GM19463 (cell line): Measurements from ENCODE around the gene HOXB3.

Experiments
- ATAC-seq: cut with Tn5 transposase; IDR thresholded peaks from one replicate; pipeline ENCODE4 v1.9.1; 2021; ENCODE audit warnings: mild to moderate bottlenecking, moderate library complexity; ENCODE audit not compliant: unreplicated experiment

The HOXB3 gene

GRCh38 chr17:48600244-48601098, 10.4 kb upstream of the HOXB3 start:
- ATAC-seq, result no peak

DNA sequence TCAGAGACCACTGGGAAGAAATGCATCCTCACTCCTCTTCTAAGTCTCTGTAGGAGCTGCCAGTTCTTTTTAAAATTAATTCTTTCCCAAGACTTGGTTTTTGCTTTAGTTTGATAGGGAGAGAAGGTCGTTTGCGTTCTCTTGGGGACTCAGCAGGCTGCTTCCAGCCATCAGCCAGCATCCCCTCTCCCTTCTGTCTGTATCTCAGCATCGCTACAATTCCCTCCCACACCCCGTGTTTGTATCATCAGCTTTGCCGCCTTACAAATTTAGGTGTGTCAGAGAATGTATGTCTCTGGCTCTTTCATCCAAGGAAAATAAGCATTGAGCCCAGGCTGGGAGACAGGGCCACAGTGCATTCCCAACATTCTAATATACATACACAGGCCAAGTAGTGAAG, 9.3 kb upstream of the HOXB3 start:
- ATAC-seq, result no peak

DNA sequence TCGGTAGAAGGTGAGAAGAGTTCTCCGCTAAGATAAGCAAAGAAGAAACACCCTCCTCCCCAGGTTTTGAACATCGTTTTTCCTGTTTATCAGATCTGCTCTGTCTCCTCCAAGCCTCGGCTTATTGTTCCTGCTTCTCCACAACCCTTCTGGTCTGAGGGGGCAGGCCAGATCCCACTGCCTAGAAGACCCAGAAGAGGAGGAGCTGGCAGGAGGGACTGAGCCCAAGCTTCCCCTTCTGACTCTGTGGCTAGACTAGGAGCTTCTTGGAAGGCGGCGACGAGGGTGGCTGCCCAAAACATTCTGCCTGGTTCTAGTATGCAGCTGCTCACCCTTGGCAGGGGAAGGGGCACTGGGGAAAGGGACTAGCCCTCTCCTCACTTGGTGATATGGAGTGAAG, 8.7 kb upstream of the HOXB3 start:
- ATAC-seq, result no peak

DNA sequence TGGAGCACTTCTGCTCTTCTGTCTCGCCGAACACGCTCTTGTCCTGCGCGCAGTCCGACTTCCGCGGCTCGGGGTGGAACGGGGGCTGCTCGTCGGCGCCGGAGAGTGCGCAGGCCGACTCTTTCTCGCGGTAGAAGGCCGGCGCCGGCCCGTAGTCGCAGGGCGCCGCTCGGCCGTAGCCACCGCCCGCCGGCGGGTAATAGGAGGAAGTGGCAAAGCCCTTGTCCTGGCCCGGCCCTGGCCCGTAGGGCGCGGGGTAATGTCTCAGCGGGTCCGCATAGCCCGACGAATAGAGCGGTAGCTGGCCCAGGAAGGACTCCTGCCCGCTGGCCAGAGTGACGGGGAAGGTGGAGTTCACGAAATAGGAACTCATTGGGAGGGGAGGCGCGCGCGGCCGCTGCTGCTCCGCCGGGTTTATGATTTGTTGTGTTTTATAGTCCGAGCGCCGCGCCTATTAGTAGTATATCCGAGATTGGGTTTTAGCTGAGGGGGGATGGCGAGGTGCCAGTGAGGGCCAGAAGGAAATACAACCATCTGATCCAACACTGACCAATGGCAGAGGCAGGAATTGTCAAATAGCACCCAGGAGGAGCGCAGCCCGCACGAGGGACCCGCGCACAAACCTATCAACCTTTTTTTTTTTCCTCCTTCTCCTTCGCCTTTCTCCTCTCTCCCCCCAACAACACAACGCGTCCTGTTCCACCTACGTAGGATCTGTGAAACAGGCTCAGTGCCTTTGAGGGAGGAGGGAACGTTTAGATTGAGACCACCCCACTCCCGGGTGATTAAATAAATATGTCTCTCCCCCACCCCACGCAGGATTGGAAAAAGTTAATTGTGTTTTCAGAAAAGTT, 8.0 kb upstream of the HOXB3 start:
- no peak for ATAC-seq

- no peak for ATAC-seq
Observed at GRCh38 chr17:48597528-48597777, 7.4 kb upstream of the HOXB3 start.

DNA sequence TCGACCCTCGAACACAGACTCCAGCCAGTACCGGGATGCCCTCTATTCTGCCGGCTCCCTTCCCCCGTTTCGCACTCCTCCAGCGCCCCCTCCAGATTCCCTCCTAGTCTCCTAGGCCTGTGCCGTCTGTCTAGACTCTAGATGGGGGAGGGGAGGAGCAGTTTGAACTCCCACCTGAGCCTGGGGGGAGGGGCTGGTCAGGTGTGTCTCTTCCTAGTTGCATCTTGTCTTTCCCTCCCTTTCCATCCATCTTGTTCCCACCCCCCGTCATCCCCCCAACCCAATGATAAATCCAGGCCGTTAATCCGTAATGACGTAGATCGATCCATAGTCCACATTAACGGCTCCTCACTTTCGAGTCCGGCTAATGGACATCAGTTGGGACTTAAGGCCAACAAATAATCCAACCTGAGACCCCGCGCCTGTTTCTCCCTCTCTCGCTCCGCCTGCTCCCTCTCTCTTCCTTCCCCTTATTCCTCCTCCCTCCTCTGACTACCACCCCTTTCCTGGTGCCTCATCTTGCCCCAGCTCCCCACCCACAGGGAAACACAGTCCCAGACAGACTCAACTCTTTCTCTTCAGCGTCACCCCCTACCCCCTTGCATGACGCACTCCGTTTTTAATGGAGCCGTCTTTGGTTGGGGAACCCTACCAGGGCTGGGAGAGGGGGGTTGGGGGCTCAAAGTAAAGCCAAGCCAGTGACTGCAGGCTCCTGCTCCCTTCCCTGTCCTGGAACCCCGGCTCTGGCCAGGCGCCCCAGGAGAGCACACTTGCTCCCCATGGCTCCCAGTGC, 6.9 kb upstream of the HOXB3 start:
- ATAC-seq, result no peak

GRCh38 chr17:48596000-48596734, 6.1 kb upstream of the HOXB3 start:
- no peak for ATAC-seq

GRCh38 chr17:48595278-48595999, 5.4 kb upstream of the HOXB3 start:
- ATAC-seq, result no peak

DNA sequence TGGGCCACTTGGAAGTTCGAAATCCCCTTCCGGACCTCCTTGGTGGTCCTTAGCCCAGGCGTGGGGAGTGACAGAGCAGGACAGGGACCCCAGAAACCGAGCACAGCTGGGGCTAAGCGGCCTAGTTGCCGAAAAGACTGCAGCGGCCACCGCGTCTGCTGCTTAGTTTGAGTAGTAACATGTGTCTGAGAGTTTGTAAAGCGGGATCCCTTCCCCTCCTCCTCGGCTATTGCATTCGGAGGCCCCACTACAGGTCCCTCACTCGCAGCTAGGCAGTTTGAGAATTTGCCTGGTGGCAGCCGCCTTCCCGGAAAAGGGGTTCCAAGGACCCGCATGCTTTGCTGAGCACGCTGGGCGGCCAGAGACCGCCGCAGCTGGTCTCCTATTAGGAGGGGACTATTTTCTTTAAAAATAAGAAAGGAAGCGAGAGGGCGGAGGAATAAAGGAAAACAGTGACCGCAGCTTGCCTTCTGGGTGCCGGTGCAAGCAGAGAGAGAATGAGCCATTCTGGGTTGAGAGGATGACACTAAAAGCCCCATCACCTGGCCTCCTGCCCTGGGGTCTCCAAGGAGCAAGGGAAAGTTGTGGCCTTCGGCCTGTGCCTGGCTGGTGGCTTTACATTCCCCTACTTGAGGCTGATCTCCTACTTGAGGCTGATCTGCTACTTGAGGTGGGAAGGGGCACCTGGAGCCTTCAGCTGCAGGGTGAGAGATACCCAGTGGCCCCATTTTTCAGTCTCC, 4.7 kb upstream of the HOXB3 start:
- ATAC-seq, result no peak

GRCh38 chr17:48593840-48594537, 3.9 kb upstream of the HOXB3 start:
- ATAC-seq, result no peak

DNA sequence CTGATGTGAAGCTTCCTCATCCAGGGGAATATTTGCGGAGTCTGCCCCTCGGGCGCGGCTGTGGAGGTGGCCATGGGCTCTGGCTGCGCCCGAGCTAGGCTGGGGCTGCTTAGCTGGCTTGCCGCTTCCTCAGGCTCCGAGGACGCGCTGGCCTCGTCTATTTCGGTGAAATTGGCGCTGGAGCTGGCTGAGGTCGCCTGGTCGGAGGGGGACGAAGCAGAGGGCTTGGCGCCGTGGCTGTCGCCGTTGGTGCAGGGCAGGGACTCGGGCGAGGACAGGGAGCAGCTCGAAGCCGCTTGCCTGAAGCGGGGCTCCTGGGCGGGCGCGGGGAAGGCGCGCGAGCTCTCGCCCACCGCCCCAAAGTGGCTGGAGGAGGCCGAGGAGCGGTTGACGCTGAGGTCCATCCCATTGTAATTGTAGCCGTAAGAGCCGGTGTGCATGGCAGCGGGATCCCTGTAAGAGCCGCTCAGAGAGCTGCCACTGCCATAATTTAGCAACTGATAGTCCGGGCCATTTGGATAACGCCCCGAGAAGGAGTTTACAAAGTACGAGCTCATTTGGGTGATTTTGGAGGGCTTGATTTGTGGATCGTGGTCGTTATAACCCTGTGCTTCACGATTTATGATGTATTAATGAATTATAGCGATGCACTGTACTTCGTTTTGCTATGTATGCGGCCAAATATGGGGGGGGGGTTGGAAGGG, 3.2 kb upstream of the HOXB3 start, which contains the start of gene HOXB5:
Gene HOXB5, minus strand, starts transcription at position 654 of the 704 bp plus-strand sequence. Its CDS starts 97 bp downstream, at position 557.
- ATAC-seq, result no peak

DNA sequence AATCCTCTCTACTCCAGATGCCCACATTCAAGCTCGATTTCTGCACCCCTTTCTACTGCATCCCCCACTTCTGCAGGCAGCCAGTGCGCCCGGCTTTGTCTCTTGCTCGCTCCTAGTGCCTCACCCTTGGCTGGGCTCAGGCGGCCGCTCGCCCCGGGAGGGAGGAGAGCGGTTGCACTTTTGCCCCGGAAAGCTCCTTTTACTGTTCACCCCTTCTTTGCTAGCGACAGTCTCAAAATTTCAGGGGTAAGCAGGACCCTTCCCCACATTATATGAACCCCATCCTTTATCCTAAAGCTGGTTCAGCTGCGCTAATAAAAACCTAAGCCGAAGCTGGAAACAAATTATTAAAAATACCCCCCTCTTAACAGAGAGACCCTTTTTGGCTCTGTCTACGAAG, 2.5 kb upstream of the HOXB3 start:
- ATAC-seq, result no peak

DNA sequence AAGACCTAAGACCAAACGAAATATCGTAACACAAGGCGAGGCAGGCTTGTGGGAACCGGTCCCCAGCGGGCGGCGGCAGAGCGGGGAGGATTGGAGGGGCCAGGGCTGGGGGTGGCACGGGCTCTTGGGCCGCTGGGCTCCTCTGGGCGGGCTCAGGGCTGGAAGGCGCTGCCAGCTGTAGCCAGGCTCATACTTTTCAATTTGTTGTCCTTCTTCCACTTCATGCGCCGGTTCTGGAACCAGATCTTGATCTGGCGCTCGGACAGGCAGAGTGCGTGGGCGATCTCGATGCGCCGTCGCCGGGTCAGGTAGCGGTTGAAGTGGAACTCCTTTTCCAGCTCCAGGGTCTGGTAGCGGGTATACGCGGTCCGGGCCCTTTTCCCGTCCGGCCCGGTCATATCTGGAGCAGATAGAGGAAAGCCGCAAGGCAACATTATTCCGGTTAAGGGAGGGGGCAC, 2.0 kb upstream of the HOXB3 start:
- ATAC-seq, result no peak

DNA sequence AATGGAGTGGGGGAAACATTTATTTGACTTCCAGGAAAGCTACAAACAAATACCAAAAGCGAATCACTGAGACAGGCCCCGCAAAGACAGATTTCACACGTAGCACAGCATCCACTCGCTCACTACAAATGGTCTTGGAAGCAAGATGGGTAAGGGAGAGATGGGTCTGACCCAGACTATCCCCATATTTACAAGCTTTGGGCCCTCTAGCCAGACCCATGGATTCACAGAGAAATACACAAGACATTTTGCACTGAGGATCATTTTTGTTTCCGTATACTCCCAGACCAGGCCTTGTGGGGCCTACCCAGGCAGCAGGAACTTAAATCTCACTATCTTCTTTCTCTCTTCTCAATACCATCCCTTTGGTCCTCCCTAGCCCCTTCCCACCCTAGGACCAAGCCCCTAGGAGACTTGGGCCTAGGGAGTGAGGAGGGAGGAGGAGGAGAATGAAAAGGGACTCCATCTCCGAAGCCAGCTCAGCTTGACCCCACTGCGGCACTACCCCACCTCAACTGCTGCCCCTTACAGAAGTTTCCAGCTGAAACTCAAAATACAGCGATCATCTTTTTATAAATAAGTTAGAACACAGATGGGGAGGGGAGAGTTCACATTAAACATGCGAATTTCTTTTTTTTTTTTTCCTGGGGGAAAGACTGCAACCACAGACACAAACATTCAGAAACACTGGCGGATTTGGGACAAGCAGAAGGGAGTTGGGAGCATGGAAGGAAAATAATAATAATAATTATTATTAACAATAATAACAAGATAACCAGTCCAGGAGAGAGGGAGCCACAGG, 1.4 kb upstream of the HOXB3 start:
- ATAC-seq, result no peak

- no peak for ATAC-seq
Observed at GRCh38 chr17:48590607-48591161, 643 bp upstream of the HOXB3 start.

DNA sequence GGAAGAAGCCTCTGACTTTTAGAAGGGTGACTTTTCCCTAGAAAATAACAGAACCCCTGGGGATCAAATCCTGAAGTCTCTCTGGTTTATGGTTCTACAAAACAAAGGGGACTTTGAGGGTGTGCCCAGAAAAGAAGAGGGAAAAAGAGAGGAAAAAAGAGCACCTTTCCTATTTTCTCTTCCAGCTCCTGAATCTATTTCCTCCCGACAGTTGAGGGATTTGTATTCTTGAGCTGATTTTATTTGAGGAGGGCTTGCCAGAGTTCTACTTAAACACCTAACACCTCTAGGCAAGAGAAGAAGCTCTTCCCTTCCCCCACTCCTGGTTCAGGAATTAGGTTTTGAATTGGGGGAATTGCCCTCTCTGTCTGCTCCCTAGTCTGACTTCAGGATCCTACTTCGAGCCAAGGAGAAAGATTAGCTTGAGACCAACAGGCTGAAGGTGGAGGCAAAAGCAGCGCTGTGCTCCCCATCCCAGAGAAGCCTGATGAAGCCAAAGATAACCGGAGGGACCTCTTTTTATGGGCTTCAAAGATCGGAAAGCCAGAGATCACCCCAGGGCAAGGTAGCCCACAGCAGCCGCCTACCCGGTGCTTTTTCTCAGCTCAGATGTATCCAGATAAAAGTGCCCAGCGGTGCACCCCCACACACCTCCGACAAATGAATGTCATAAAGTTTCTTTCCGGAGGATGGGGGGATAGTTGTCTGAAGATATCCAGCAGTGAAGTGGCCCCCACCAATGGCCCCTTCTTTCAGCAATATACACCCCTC, 796 bp downstream of the HOXB3 start:
- no peak for ATAC-seq
